HCT116 (cell line): ENCODE results near the gene PNPLA2. TPM values are rescaled to one million over a fixed set of nuclear protein-coding genes. Genes with fewer than 3 reads are reported as not detected.

Experiments
- ATAC-seq: fragments of 200-7000 bp; cut with Tn5 transposase; 2 replicates; pipeline ENCODE4 v1.9.1; 2020; ENCODE audit warnings: mild to moderate bottlenecking, moderate library complexity
- BruUV-seq: library from RNA; stranded (reverse); fragments of 400-500 nt; replicated peaks from 2 replicates; lab custom pipeline; 2021; lab: Mats Ljungman, UMichigan
- CTCF ChIA-PET: fragments of 300-600 bp; sonication (Branson Sonifier 250); formaldehyde crosslinking; loops from one replicate; lab custom pipeline; 2021; ENCODE audit warnings: antibody characterized with exemption; lab: Charles Lee
- POLR2A ChIA-PET: fragments of 300-600, 350-600 bp; sonication (Branson Sonifier 250); formaldehyde crosslinking; loops from one replicate; lab custom pipeline; 2021; ENCODE audit warnings: antibody characterized with exemption; lab: Charles Lee
- RAD21 ChIA-PET, 2 experiments: fragments of 300-600 bp; sonication (Branson Sonifier 250); formaldehyde crosslinking; loops; one replicate each; lab custom pipeline; 2023; ENCODE audit warnings: low total read pairs in 2 of 2; ENCODE audit not compliant: uncharacterized antibody in 2 of 2, unreplicated experiment in 2 of 2, low non-redundant PET in 1 of 2; lab: Charles Lee
- DNase-seq: peaks from one replicate; pipeline ENCODE4 v3.0.0-alpha.2; 2010; ENCODE audit warnings: low read depth, low spot score
- H2AFZ ChIP-seq: fragments of 200-600 bp; shearing (Covaris generic), sonication (generic); 2 replicates; pipeline ENCODE4 v1.6.1; 2017; ENCODE audit warnings: low read depth, mixed run types, mixed read lengths, antibody characterized with exemption, low read length; ENCODE audit not compliant: poor library complexity, severe bottlenecking
- H3K27ac ChIP-seq: 2 replicates; pipeline ENCODE4 v1.5.1; 2012; ENCODE audit warnings: low read depth, low read length
- H3K27me3 ChIP-seq: fragments of 200-600 bp; sonication (generic); 2 replicates; pipeline ENCODE4 v1.6.1; 2016; ENCODE audit warnings: mixed run types, low read length, mixed read lengths; ENCODE audit not compliant: insufficient read depth
- H3K36me3 ChIP-seq, 2 experiments: fragments of 200-500 bp in 1 of 2; fragments of 200-600 bp in 1 of 2; sonication (Bioruptor generic) in 1 of 2; sonication (generic) in 1 of 2; 2 replicates each; pipeline versions ENCODE4 v1.5.1 to v1.6.1; 2014 to 2016; ENCODE audit warnings: low read length in 2 of 2, inconsistent platforms in 1 of 2, mixed read lengths in 1 of 2, mixed run types in 1 of 2; ENCODE audit not compliant: insufficient read depth in 2 of 2, control insufficient read depth in 1 of 2
- H3K4me1 ChIP-seq, 2 experiments: fragments of 200-600 bp in 1 of 2; sonication (generic) in 1 of 2; 2 replicates each; pipeline versions ENCODE4 v1.5.1 to v1.6.1; 2012 to 2017; ENCODE audit warnings: low read length in 2 of 2, inconsistent platforms in 1 of 2, mild to moderate bottlenecking in 1 of 2, mixed read lengths in 1 of 2, mixed run types in 1 of 2, moderate library complexity in 1 of 2; ENCODE audit not compliant: insufficient read depth in 2 of 2, control insufficient read depth in 1 of 2
- H3K4me2 ChIP-seq: fragments of 200-600 bp; sonication (generic); 2 replicates; pipeline ENCODE4 v1.6.1; 2017; ENCODE audit warnings: mixed run types, low read length, mixed read lengths
- H3K4me3 ChIP-seq, 2 experiments: fragments of 200-600 bp in 1 of 2; sonication (generic) in 1 of 2; replicated peaks in 1 of 2; 2 replicates each; pipeline ENCODE4 v1.5.1; 2011 to 2016; ENCODE audit warnings: low read length in 2 of 2, control low read depth in 1 of 2, low read depth in 1 of 2, mild to moderate bottlenecking in 1 of 2, mixed read lengths in 1 of 2, mixed run types in 1 of 2
- H3K79me2 ChIP-seq: fragments of 200-600 bp; sonication (generic); 2 replicates; pipeline ENCODE4 v1.6.1; 2017; ENCODE audit warnings: mild to moderate bottlenecking, mixed run types, low read length, moderate library complexity, mixed read lengths; ENCODE audit not compliant: insufficient read depth
- H3K9ac ChIP-seq: fragments of 200-600 bp; sonication (generic); 2 replicates; pipeline ENCODE4 v1.6.1; 2016; ENCODE audit warnings: low read length, mixed read lengths
- H3K9me2 ChIP-seq: fragments of 200-600 bp; sonication (generic), shearing (Covaris generic); 2 replicates; pipeline ENCODE4 v1.6.1; 2017; ENCODE audit warnings: mixed run types, mild to moderate bottlenecking, moderate library complexity; ENCODE audit not compliant: insufficient read depth
- H3K9me3 ChIP-seq, 2 experiments: fragments of 200-500 bp in 1 of 2; fragments of 200-600 bp in 1 of 2; sonication (Bioruptor generic) in 1 of 2; sonication (generic) in 1 of 2; 2 replicates each; pipeline ENCODE4 v1.6.1; 2014 to 2017; ENCODE audit warnings: low read length in 2 of 2, mixed read lengths in 2 of 2, inconsistent platforms in 1 of 2, low read depth in 1 of 2, mild to moderate bottlenecking in 1 of 2, mixed run types in 1 of 2, moderate library complexity in 1 of 2; ENCODE audit not compliant: control insufficient read depth in 1 of 2, insufficient read depth in 1 of 2
- H4K20me1 ChIP-seq: fragments of 200-600 bp; sonication (generic), shearing (Covaris generic); 2 replicates; pipeline ENCODE4 v1.6.1; 2017; ENCODE audit warnings: mixed run types, mild to moderate bottlenecking, moderate library complexity; ENCODE audit not compliant: insufficient read depth
- ATF3 ChIP-seq: IDR thresholded peaks from 2 replicates; pipeline ENCODE4 v1.6.1; 2012
- CEBPB ChIP-seq: IDR thresholded peaks from 2 replicates; pipeline ENCODE4 v1.6.1; 2012; ENCODE audit warnings: low read depth
- ELF1 ChIP-seq: IDR thresholded peaks from 2 replicates; pipeline ENCODE4 v1.6.1; 2012; ENCODE audit warnings: low read depth, borderline replicate concordance
- FOSL1 ChIP-seq: IDR thresholded peaks from 2 replicates; pipeline ENCODE4 v1.6.1; 2012; ENCODE audit warnings: low read depth
- JUND ChIP-seq: IDR thresholded peaks from 2 replicates; pipeline ENCODE4 v1.6.1; 2012
- MAX ChIP-seq: IDR thresholded peaks from 2 replicates; pipeline ENCODE4 v1.6.1; 2012
- RAD21 ChIP-seq: IDR thresholded peaks from 2 replicates; pipeline ENCODE4 v1.6.1; 2012; ENCODE audit warnings: low read depth, mild to moderate bottlenecking
- SP1 ChIP-seq: IDR thresholded peaks from 2 replicates; pipeline ENCODE4 v1.6.1; 2012; ENCODE audit warnings: low read depth
- TCF7L2 ChIP-seq: IDR thresholded peaks from 2 replicates; pipeline ENCODE4 v1.7.0; 2011; ENCODE audit warnings: borderline replicate concordance, inconsistent platforms; ENCODE audit not compliant: insufficient read depth, insufficient read length; ENCODE audit errors: extremely low read depth
- YY1 ChIP-seq: IDR thresholded peaks from 2 replicates; pipeline ENCODE4 v1.6.1; 2011; ENCODE audit warnings: low read length, low read depth, moderate library complexity, mild to moderate bottlenecking; ENCODE audit not compliant: insufficient replicate concordance; ENCODE audit errors: extremely low read depth
- ZNF274 ChIP-seq: fragments of 200-500 bp; sonication (Bioruptor generic); IDR thresholded peaks from 2 replicates; pipeline ENCODE4 v1.6.1; 2014; ENCODE audit warnings: mild to moderate bottlenecking, low read depth, low read length, inconsistent platforms
- intact Hi-C: fragments of 100-400 bp; cut with micrococcal nuclease; formaldehyde crosslinking; loops from 2 replicates; pipeline ENCODE4 v1.10.0; 2022
- total RNA-seq: library from RNA; stranded (reverse); gene quantifications from one replicate; pipeline ENCODE4 v1.2.1, GENCODE V29; 2021; ENCODE audit not compliant: unreplicated experiment
- TF ChIP-seq, protein P1 (sequence below), 3 experiments: fragments of 200-600 bp in 1 of 3; sonication (generic) in 1 of 3; IDR thresholded peaks in 2 of 3; conservative IDR thresholded peaks in 1 of 3; 2 replicates each; pipeline ENCODE4 v1.5.1; 2012 to 2017; ENCODE audit warnings: low read depth in 2 of 3, low read length in 2 of 3, antibody characterized with exemption in 1 of 3, borderline replicate concordance in 1 of 3, control low read depth in 1 of 3, mild to moderate bottlenecking in 1 of 3, mixed read lengths in 1 of 3, mixed run types in 1 of 3, moderate library complexity in 1 of 3; ENCODE audit not compliant: insufficient read depth in 1 of 3

PNPLA2 gene
- total RNA-seq, 1 experiment from 2014 or later: 124 TPM

GRCh38 chr11:789943-790342 lies 28.8 kb upstream of the PNPLA2 start, which contains the start of gene CEND1:
CEND1 (minus strand) TSS chr11:790090; CDS start chr11:788576, 1,514 bp downstream.
- BruUV-seq: no TSS peak
- Histone ChIP-seq H3K9ac (no peak within 1 kb of the TSS), H3K4me3 (no peak within 1 kb of the TSS), H3K9me2 (no peaks in the 10 kb centered on the region), H2AFZ (no peak within 1 kb of the TSS), H3K79me2 (peaks cover 4% of the 10 kb centered on the region; the same call in 1 of the 2 replicates), H3K27ac (peak within 1 kb of the TSS; percentile 39), H3K9me3 (no peaks in the 10 kb centered on the region), H4K20me1 (no peaks in the 10 kb centered on the region), H3K27me3 (no peaks in the 10 kb centered on the region), H3K4me1 (peaks cover 9 to 23% of the 10 kb centered on the region in 2 experiments; a peak in 3 of 4 replicates), H3K4me2 (peak within 1 kb of the TSS; percentile 13; the same call in 1 of the 2 replicates)
- RAD21 ChIA-PET: no interaction called here
- intact Hi-C loops: no loop called here
- no peak for DNase-seq
- ATAC-seq: peak; percentile 53
- POLR2A ChIA-PET: interaction anchor here (1.0 kb wide), 1 partner anchor 12 kb away, joined by 8 read pairs; no protein-coding TSS in a partner anchor
- no peak for TF ChIP-seq CEBPB
- TF ChIP-seq, protein P1, sequence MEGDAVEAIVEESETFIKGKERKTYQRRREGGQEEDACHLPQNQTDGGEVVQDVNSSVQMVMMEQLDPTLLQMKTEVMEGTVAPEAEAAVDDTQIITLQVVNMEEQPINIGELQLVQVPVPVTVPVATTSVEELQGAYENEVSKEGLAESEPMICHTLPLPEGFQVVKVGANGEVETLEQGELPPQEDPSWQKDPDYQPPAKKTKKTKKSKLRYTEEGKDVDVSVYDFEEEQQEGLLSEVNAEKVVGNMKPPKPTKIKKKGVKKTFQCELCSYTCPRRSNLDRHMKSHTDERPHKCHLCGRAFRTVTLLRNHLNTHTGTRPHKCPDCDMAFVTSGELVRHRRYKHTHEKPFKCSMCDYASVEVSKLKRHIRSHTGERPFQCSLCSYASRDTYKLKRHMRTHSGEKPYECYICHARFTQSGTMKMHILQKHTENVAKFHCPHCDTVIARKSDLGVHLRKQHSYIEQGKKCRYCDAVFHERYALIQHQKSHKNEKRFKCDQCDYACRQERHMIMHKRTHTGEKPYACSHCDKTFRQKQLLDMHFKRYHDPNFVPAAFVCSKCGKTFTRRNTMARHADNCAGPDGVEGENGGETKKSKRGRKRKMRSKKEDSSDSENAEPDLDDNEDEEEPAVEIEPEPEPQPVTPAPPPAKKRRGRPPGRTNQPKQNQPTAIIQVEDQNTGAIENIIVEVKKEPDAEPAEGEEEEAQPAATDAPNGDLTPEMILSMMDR (IDR thresholded peaks at IDR 0.05 in 2 of 3, conservative IDR thresholded peaks at IDR 0.05 in 1 of 3; ENCODE audit: borderline replicate concordance in 1 of 3, insufficient read depth in 1 of 3, low read depth in 2 of 3, low read length in 2 of 3): no peak
- no peak for TF ChIP-seq YY1
- no peak for TF ChIP-seq SP1
- no peak for TF ChIP-seq MAX
- TF ChIP-seq ZNF274: no peak
- TF ChIP-seq JUND: no peak
- TF ChIP-seq TCF7L2: no peak
- no peak for TF ChIP-seq RAD21
- no peak for TF ChIP-seq ATF3
- TF ChIP-seq FOSL1: no peak
- TF ChIP-seq ELF1: no peak
- TF ChIP-seq, all 23 proteins: peak for 0
- CTCF ChIA-PET: no interaction called here
- peaks cover 0 to 4% of the 10 kb centered on the region in 2 experiments; a peak in 1 of 4 replicates for H3K36me3 ChIP-seq
